IMR-90 (cell line): ENCODE data around the gene SLC9A7. TPM values are rescaled to one million over a fixed set of nuclear protein-coding genes. Genes with fewer than 3 reads are reported as not detected.

Experiments
- ATAC-seq: fragments of 200-7000 bp; cut with Tn5 transposase; 2 replicates; pipeline ENCODE4 v1.9.1; 2020; ENCODE audit warnings: low read depth, mild to moderate bottlenecking, moderate library complexity
- BruUV-seq: library from RNA; stranded (reverse); fragments of 400-500 nt; replicated peaks from 2 replicates; lab custom pipeline; 2021; lab: Mats Ljungman, UMichigan
- CTCF ChIA-PET: fragments of 300-600 bp; formaldehyde crosslinking; extraction: SDS; loops from one replicate; lab custom pipeline; 2021; ENCODE audit warnings: antibody characterized with exemption; lab: Yijun Ruan, JAX
- POLR2A ChIA-PET: fragments of 300-600 bp; sonication (Branson Sonifier 250); formaldehyde crosslinking; loops from one replicate; lab custom pipeline; 2022; ENCODE audit warnings: antibody characterized with exemption; ENCODE audit not compliant: unreplicated experiment; lab: Charles Lee
- DNase-seq: peaks from one replicate; pipeline ENCODE4 v3.0.0; 2013
- H2AFZ ChIP-seq: replicated peaks from 2 replicates; pipeline ENCODE3; 2013; ENCODE audit warnings: low read length, mild to moderate bottlenecking; ENCODE audit not compliant: poor library complexity
- H2AK5ac ChIP-seq: 2 replicates; pipeline ENCODE4 v1.6.1; 2013; ENCODE audit warnings: low read depth, low read length, inconsistent platforms
- H2AK9ac ChIP-seq: replicated peaks from 2 replicates; pipeline ENCODE3; 2013; ENCODE audit warnings: mild to moderate bottlenecking, low read depth, low read length, moderate library complexity; ENCODE audit not compliant: poor library complexity
- H2BK120ac ChIP-seq: 2 replicates; pipeline ENCODE4 v1.6.1; 2013; ENCODE audit warnings: low read depth, low read length, inconsistent platforms
- H2BK15ac ChIP-seq: 3 replicates; pipeline ENCODE4 v1.6.1; 2013; ENCODE audit warnings: low read depth, low read length, inconsistent platforms
- H2BK20ac ChIP-seq: 2 replicates; pipeline ENCODE4 v1.6.1; 2013; ENCODE audit warnings: low read depth, mild to moderate bottlenecking, inconsistent platforms, low read length, moderate library complexity
- H2BK5ac ChIP-seq: 2 replicates; pipeline ENCODE4 v1.6.1; 2013; ENCODE audit warnings: mild to moderate bottlenecking, low read depth, low read length, inconsistent platforms; ENCODE audit not compliant: poor library complexity, severe bottlenecking
- H3K14ac ChIP-seq: replicated peaks from 2 replicates; pipeline ENCODE4 v1.6.1; 2013; ENCODE audit warnings: low read depth, low read length, inconsistent platforms
- H3K18ac ChIP-seq: 2 replicates; pipeline ENCODE4 v1.6.1; 2013; ENCODE audit warnings: low read depth, low read length, control low read depth
- H3K23ac ChIP-seq: 2 replicates; pipeline ENCODE4 v1.6.1; 2013; ENCODE audit warnings: low read depth, low read length, inconsistent platforms
- H3K27ac ChIP-seq: 2 replicates; pipeline ENCODE4 v1.5.1; 2013; ENCODE audit warnings: mild to moderate bottlenecking, control low read depth, low read length; ENCODE audit not compliant: insufficient read depth
- H3K27me3 ChIP-seq: 2 replicates; pipeline ENCODE4 v1.6.1; 2013; ENCODE audit warnings: low read length; ENCODE audit not compliant: control insufficient read depth, insufficient read depth
- H3K36me3 ChIP-seq: 2 replicates; pipeline ENCODE4 v1.6.1; 2013; ENCODE audit warnings: low read length, mixed read lengths; ENCODE audit not compliant: control insufficient read depth, insufficient read depth
- H3K4ac ChIP-seq: 2 replicates; pipeline ENCODE4 v1.6.1; 2013; ENCODE audit warnings: low read depth, low read length, inconsistent platforms
- H3K4me1 ChIP-seq: 2 replicates; pipeline ENCODE4 v1.6.1; 2013; ENCODE audit warnings: low read length, mixed read lengths; ENCODE audit not compliant: control insufficient read depth, insufficient read depth
- H3K4me2 ChIP-seq: 2 replicates; pipeline ENCODE4 v1.6.1; 2013; ENCODE audit warnings: low read depth, mild to moderate bottlenecking, control low read depth, low read length, moderate library complexity
- H3K4me3 ChIP-seq: 2 replicates; pipeline ENCODE4 v1.5.1; 2013; ENCODE audit warnings: low read depth, mild to moderate bottlenecking, control low read depth, low read length, moderate library complexity; ENCODE audit not compliant: insufficient read depth
- H3K56ac ChIP-seq: 2 replicates; pipeline ENCODE4 v1.6.1; 2013; ENCODE audit warnings: low read length, inconsistent platforms; ENCODE audit not compliant: insufficient read depth; ENCODE audit errors: extremely low read depth
- H3K79me1 ChIP-seq, 2 experiments: 2 replicates each; pipeline ENCODE4 v1.6.1; 2013; ENCODE audit warnings: low read length in 2 of 2, inconsistent platforms in 1 of 2, low read depth in 1 of 2
- H3K9ac ChIP-seq: 2 replicates; pipeline ENCODE4 v1.6.1; 2013; ENCODE audit warnings: low read depth, low read length, control low read depth
- H3K9me1 ChIP-seq: 2 replicates; pipeline ENCODE4 v1.6.1; 2013; ENCODE audit warnings: low read length, inconsistent platforms; ENCODE audit not compliant: insufficient read depth
- H3K9me3 ChIP-seq: 2 replicates; pipeline ENCODE4 v1.6.1; 2013; ENCODE audit warnings: low read length; ENCODE audit not compliant: control insufficient read depth, insufficient read depth
- H4K20me1 ChIP-seq: 2 replicates; pipeline ENCODE4 v1.6.1; 2013; ENCODE audit warnings: low read length, inconsistent platforms; ENCODE audit not compliant: insufficient read depth
- H4K5ac ChIP-seq: 2 replicates; pipeline ENCODE4 v1.6.1; 2013; ENCODE audit warnings: mild to moderate bottlenecking, low read depth, low read length, control low read depth
- H4K8ac ChIP-seq, 2 experiments: 2 replicates each; pipeline ENCODE4 v1.6.1; 2013; ENCODE audit warnings: low read depth in 2 of 2, low read length in 2 of 2, control low read depth in 1 of 2, inconsistent platforms in 1 of 2
- H4K91ac ChIP-seq: 2 replicates; pipeline ENCODE4 v1.6.1; 2013; ENCODE audit warnings: low read depth, low read length, inconsistent platforms; ENCODE audit not compliant: insufficient read depth
- ELK1 ChIP-seq: fragments of 150-350 bp; IDR thresholded peaks from 2 replicates; pipeline ENCODE4 v1.6.1; 2016; ENCODE audit warnings: low read depth, mild to moderate bottlenecking, low read length, moderate library complexity, borderline replicate concordance
- POLR2A ChIP-seq: IDR thresholded peaks from 2 replicates; pipeline ENCODE4 v1.6.1; 2012; ENCODE audit warnings: mild to moderate bottlenecking, low read depth, low read length
- WGBS, 2 experiments: methylation state at CpG; one replicate each; pipeline versions ENCODE4 v1.1.5 to v1.1.7; 2013; ENCODE audit warnings: missing lambda C conversion rate in 2 of 2; ENCODE audit not compliant: insufficient read length in 1 of 2; ENCODE audit errors: extremely low coverage in 2 of 2; 5-methylcytosine and 5-hydroxymethylcytosine counted together
- dilution Hi-C: fragments of 300-500 bp; cut with HindIII; formaldehyde crosslinking; loops from one replicate; pipeline ENCODE4 v1.14.3; 2018; ENCODE audit warnings: low sequenced_read_pairs; ENCODE audit not compliant: unreplicated experiment
- in situ Hi-C: fragments of 300-500 bp; cut with MboI; formaldehyde crosslinking; loops from 3 replicates; pipeline ENCODE4 v1.14.3; 2019; ENCODE audit warnings: low sequenced_read_pairs, inconsistent platforms, mixed read lengths
- intact Hi-C: fragments of 100-400 bp; cut with micrococcal nuclease; formaldehyde crosslinking; loops from 2 replicates; pipeline ENCODE4 v1.10.0; 2022
- polyA plus RNA-seq, 3 experiments: library from polyadenylated mRNA; depleted of rRNA; stranded (reverse); fragments of >200 nt; gene quantifications; 2 replicates each; pipeline ENCODE4 v1.2.3, GENCODE V29; 2012; ENCODE audit warnings: low replicate concordance in 1 of 3
- total RNA-seq: library from RNA; depleted of rRNA; stranded (reverse); fragments of >200 nt; gene quantifications from 2 replicates; pipeline ENCODE4 v1.2.3, GENCODE V29; 2012

SLC9A7 gene
- total and polyA plus RNA-seq, 2 of the 4 experiments (the other 2 are of a cell fraction), result 14.4 to 76.4 TPM

GRCh38 chrX:46572340-46572936 lies 186.5 kb downstream of the SLC9A7 start:
- Histone ChIP-seq H3K56ac (no peak overlapping the region), H4K20me1 (no peaks in the 10 kb centered on the region), H3K79me1 (peaks cover 0 to 17% of the 10 kb centered on the region in 2 experiments; a peak in 2 of 4 replicates), H3K23ac (no peak overlapping the region), H3K27me3 (no peaks in the 10 kb centered on the region), H3K4me1 (peaks cover 2% of the 10 kb centered on the region; the same call in 1 of the 2 replicates), H2AFZ (no peak overlapping the region), H3K36me3 (no peaks in the 10 kb centered on the region), H3K9me3 (no peaks in the 10 kb centered on the region), H2BK120ac (no peak overlapping the region), H3K18ac (no peak overlapping the region), H2BK5ac (no peak overlapping the region), H2AK5ac (no peak overlapping the region), H2BK20ac (no peak overlapping the region), H3K9ac (no peak overlapping the region), H3K9me1 (no peaks in the 10 kb centered on the region), H3K27ac (no peak overlapping the region), H3K4me3 (no peak overlapping the region), H4K91ac (no peak overlapping the region), H4K5ac (no peak overlapping the region), H3K4me2 (no peak overlapping the region), H3K4ac (no peak overlapping the region), H2AK9ac (no peak overlapping the region), H3K14ac (no peak overlapping the region), H2BK15ac (no peak overlapping the region), H4K8ac (no peak overlapping the region)
- no peak for TF ChIP-seq POLR2A
- TF ChIP-seq ELK1, result no peak
- in situ Hi-C loops (no loop called here), intact Hi-C loops (loop anchor here (5.0 kb wide), 1 partner anchor 110 kb away; no protein-coding TSS in a partner anchor), dilution Hi-C loops (no loop called here)
- WGBS, 2 experiments, result 77% methylated on average over 3 of the region's 5 CpGs; no CpG with 5 or more reads in 1 of the 2 experiments
- ATAC-seq (no peak), DNase-seq (no peak)
- ChIA-PET POLR2A (no interaction called here), CTCF (interaction anchor here (1.1 to 1.7 kb wide), 2 partner anchors 69 to 77 kb away, joined by 3 to 5 read pairs; no protein-coding TSS in a partner anchor)
- no TSS peak for BruUV-seq
